Stimulated activated naive CD4-positive, alpha-beta T cell (primary cell): Measurements from ENCODE around the gene ZGPAT.
A peak's percentile ranks its signal among the peaks of the same experiment; 100 is the strongest.

Experiments
- DNase-seq, 6 experiments: peaks; one replicate each; lab custom pipeline; 2025; lab: John Stamatoyannopoulos, UW

ZGPAT gene

GRCh38 chr20:63678667-63679465 lies 29.0 kb upstream of the ZGPAT start:
- no peak for DNase-seq

- no peak for DNase-seq
These were observed 28.0 kb upstream of the ZGPAT start for GRCh38 chr20:63679799-63680305.

- DNase-seq: no peak
These were observed 27.4 kb upstream of the ZGPAT start for GRCh38 chr20:63680427-63680826.

DNA sequence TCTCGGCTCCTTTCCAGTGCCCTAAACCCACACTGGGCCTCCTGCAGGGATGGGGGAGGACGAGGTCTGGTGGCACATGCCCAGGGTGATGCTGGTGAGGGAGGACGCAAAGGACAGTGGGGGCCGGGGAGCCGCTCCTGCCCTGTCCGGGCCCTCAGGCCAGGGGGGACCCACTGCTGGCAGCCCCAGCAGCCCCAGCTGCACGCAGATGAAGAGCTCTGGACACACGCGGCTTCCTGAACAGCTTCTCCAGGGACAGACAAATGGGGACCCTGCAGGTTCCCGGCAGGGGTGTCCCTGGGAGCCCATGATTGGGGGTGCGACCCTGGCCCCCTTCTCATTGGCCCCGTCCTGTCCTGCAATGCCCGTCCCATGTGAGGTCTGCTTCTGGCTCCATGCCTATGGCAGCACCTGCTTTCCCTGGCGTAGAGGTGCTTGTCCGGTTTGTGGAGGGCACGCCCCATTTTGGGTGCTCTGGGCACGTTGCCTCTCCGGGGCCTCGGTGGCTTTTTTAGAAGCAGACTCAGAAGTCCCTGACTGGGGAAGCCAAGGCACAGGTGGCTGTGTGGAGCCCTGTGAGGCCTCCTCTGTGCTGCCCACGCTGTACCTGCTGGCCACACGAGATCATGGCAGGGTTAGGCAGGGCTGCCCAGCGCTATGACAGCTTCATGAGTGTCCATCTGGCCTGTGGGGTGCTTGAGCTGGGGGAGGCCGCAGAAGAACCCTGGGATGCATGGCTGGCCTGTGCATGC lies 26.8 kb upstream of the ZGPAT start:
- DNase-seq: no peak

GRCh38 chr20:63681609-63682142 lies 26.2 kb upstream of the ZGPAT start:
- no peak for DNase-seq

- no peak for DNase-seq
These were observed 25.3 kb upstream of the ZGPAT start for GRCh38 chr20:63682384-63683139.

DNA sequence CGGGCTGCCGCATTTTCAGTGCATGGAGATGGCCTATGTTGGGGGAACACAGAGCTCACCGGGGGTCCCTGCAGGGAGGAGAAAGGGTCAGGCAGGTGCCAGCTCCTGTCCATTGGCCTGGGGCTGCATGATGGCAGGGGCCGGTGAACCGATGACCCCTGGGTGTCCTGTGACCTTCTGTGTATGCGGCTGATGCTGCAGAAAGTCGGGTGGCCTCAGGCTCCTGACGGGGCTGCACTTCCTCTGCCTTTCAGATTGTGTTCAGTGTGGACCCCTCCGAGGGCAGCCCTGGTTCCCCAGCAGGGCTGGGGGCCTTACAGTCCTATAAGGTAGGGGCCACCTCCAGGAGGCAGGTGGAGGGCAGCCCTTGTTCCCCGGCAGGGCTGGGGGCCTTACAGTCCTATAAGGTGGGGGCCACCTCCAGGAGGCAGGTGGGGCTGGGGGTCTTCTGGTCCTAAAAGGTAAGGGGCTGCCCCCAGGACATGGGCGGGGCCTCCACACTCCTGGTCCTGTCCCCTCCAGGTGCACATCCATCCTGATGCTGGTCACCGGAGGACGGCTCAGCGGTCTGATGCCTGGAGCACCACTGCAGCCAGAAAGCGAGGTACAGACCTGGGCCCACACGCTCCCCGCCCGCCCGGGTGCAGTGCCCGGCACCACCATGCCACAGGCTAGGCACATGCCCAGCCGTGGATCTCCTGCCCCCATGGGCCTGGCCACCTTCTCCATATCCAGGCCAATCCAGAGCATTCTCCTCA lies 22.4 kb upstream of the ZGPAT start:
- DNase-seq: no peak

- DNase-seq: no peak
These were observed 21.7 kb upstream of the ZGPAT start for GRCh38 chr20:63686094-63686491.

GRCh38 chr20:63686492-63687321 lies 21.1 kb upstream of the ZGPAT start:
- peak in 2 of 6 experiments; percentile 11 to 12 for DNase-seq

GRCh38 chr20:63687419-63688178 lies 20.2 kb upstream of the ZGPAT start:
- DNase-seq: no peak

DNA sequence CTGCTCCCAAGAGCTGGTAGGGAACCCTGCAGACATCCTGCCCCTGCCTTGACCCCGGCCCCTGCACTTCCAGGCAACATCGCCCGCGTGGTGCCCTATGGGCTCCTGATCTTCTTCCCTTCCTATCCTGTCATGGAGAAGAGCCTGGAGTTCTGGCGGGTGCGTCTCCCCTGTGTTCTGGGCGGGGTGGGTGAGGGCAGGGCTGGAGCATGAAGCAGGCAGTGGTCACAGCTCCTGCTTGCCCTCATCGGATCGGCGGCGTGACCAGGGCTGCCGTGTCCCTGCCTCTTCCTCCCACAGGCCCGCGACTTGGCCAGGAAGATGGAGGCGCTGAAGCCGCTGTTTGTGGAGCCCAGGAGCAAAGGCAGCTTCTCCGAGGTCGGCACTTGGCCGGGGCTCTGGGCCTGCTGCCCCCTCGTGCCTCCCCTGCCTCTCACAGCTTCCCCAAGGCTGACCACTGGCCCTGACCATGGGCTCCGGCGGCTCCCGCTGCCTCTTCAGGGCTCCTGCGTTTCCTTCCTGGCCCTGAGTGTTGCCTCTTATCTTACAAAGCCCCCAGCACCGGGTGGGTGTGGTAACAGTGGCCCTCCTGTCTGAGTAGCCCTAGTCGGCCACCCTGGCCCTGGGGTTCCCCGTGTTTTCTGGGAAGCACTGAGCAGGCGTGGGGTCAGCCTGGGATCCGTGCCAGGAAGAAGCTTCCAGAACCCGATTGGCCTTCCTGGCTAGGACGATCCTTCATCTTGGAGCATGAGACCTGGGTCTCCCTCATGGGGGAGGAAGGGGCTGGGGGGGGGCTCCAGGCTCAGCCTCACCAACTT lies 19.4 kb upstream of the ZGPAT start:
- DNase-seq: no peak

- DNase-seq: no peak
These were observed 18.5 kb upstream of the ZGPAT start for GRCh38 chr20:63689046-63690002.

GRCh38 chr20:63690003-63690897 lies 17.6 kb upstream of the ZGPAT start:
- no peak for DNase-seq

- DNase-seq: no peak
These were observed 16.7 kb upstream of the ZGPAT start for GRCh38 chr20:63690898-63691710.

DNA sequence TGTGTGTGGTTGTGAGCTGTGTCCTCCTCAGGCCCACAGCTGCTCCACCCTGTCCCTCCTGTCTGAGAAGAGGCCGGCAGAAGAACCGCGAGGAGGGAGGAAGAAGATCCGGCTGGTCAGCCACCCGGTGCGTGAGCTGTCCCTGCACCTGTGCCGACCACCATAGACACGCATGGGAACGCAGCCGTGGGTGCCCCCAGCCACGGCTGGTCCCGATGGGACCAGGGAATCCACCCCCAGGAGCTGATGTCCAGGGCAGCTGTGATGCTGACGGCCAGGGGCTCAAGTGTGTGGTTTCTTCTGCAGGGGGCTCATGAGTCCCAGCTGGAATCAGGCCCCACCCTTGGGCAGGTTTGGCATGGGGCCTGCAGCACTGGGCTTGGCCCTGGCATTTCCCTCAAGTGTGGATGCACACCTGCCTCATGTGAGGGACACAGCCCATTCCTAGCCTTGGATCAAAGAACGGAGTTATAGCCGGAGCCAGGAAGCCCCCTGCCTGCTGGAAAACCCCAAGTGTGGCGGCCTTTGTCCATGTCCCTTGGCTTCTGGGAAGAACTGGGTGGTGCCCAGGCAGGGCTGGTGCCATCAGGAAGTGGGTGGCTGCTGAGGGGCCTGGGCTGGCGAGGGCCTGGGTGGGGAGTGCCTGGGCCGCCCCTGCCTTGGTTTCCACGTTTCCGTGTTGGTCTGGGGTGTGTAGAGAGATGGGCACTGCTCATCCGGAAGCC lies 16.0 kb upstream of the ZGPAT start:
- DNase-seq: no peak
